ENCODE measurements around the gene TACR2. TPM values are rescaled to one million over a fixed set of nuclear protein-coding genes. Genes with fewer than 3 reads are reported as not detected.

TACR2 gene
- total RNA-seq, 1 donor from 2014 or later: 1.2 TPM

DNA sequence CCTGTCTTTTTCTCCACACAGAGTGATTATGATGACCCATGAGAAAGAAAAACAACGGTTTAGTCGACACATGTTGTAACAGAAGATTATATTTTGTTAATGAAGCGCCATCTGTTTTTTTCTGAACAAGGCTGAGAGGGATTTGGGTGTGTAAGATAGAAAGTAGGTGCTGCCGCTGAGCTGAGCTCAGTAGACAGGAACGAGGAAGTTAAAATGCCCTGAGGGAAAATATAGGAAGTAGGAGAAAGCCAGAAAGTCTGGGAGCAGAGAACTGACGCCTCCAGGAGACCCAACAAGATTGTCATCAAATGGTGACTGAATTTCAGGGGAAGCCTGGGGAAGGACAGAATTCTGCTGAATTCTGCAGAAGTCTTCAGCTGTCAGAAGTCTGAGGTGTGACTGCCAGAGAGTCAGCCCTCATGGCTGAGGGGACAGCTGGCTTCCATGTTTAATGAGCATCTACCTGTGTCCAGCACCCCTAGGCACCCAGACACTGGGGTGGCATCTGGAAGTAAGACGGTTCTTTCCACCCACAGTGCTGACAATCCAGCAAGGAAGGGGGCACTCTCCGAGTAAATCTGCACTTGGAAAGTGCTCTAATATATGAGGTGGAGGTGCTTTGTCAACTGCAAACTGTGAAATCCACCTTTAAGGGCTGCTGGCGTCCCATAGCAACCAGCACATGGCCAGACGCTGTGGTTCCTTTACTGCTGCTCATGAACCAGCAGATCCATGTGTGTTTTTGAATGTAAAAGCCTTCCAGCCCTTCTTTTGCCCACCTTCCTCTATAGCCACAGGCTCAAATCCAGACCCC lies 22.0 kb upstream of the TACR2 start:
- peak overlapping the region; percentile 79 for H3K27ac ChIP-seq
- H3K4me3 ChIP-seq: no peak overlapping the region
- peaks cover 27% of the 10 kb centered on the region for H3K4me1 ChIP-seq
- H3K36me3 ChIP-seq: no peaks in the 10 kb centered on the region
- DNase-seq (no peak), ATAC-seq (peak; percentile 65 to 88)
- H3K9me3 ChIP-seq: no peaks in the 10 kb centered on the region
- intact Hi-C loops (cut with DNase I): no loop called here
- no peaks in the 10 kb centered on the region for H3K27me3 ChIP-seq (ENCODE audit: low read depth)
- TF ChIP-seq, protein P1, sequence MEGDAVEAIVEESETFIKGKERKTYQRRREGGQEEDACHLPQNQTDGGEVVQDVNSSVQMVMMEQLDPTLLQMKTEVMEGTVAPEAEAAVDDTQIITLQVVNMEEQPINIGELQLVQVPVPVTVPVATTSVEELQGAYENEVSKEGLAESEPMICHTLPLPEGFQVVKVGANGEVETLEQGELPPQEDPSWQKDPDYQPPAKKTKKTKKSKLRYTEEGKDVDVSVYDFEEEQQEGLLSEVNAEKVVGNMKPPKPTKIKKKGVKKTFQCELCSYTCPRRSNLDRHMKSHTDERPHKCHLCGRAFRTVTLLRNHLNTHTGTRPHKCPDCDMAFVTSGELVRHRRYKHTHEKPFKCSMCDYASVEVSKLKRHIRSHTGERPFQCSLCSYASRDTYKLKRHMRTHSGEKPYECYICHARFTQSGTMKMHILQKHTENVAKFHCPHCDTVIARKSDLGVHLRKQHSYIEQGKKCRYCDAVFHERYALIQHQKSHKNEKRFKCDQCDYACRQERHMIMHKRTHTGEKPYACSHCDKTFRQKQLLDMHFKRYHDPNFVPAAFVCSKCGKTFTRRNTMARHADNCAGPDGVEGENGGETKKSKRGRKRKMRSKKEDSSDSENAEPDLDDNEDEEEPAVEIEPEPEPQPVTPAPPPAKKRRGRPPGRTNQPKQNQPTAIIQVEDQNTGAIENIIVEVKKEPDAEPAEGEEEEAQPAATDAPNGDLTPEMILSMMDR (IDR thresholded peaks at IDR 0.05): no peak

DNA sequence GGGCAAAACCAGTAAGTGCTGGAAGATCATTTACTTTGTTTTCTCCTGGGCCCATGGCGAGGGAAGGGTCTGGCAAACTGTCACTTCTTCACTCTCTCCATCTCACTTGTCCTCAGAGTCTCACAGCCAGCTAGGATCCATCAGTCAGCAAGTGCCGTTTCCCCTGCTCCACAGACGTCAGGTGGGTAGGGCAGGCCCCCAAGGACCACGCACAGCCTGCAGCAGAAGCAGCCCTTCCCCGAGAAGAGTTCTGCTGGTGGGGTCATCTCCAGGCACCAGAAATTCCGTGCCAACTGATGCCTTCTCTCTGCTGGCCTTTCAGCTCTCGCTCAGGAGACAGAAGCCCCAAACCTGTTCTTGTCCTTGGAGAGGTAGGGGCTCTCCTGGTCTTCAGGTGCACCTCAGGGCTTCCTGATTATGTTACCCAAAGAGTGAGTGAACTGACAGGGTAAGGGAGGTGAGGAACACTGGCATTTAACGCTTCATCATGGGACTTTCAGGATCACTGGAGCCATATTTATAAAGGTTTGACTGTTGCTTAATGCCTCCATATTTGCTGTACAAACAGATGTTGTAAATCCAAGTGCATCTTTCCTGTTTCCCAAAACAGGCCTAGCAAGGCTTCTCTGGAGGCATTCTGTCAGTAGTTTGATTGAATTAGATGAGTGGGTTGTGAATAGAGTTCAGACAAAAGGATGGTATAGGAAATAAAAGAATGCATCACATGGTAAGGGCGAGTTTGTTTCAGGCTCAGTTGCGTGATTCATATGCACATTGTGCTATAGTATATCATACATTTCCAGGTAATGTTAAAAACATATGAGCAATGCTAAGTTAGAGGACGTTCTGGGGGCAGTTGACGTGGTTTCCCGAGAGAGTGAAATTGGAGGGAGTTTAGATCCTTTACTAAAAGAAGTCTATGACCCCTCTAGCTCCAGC lies 20.9 kb upstream of the TACR2 start:
- Histone ChIP-seq H3K4me3 (no peak overlapping the region), H3K4me1 (peaks cover 27% of the 10 kb centered on the region), H3K9me3 (no peaks in the 10 kb centered on the region), H3K36me3 (no peaks in the 10 kb centered on the region), H3K27me3 (ENCODE audit: low read depth) (no peaks in the 10 kb centered on the region), H3K27ac (peak overlapping the region; percentile 79)
- no peak for ATAC-seq
- intact Hi-C loops (cut with DNase I): no loop called here
- TF ChIP-seq, protein P1 (IDR thresholded peaks at IDR 0.05): no peak
- DNase-seq: no peak

- no peaks in the 10 kb centered on the region for H3K9me3 ChIP-seq
- intact Hi-C loops (cut with DNase I): no loop called here
- H3K36me3 ChIP-seq: no peaks in the 10 kb centered on the region
- TF ChIP-seq, protein P1 (IDR thresholded peaks at IDR 0.05): no peak
- no peak overlapping the region for H3K27ac ChIP-seq
- H3K4me3 ChIP-seq: no peak overlapping the region
- H3K4me1 ChIP-seq: peaks cover 27% of the 10 kb centered on the region
- no peaks in the 10 kb centered on the region for H3K27me3 ChIP-seq (ENCODE audit: low read depth)
- DNase-seq: no peak
- ATAC-seq: no peak
Observed at GRCh38 chr10:69435966-69436520, 19.3 kb upstream of the TACR2 start.

DNA sequence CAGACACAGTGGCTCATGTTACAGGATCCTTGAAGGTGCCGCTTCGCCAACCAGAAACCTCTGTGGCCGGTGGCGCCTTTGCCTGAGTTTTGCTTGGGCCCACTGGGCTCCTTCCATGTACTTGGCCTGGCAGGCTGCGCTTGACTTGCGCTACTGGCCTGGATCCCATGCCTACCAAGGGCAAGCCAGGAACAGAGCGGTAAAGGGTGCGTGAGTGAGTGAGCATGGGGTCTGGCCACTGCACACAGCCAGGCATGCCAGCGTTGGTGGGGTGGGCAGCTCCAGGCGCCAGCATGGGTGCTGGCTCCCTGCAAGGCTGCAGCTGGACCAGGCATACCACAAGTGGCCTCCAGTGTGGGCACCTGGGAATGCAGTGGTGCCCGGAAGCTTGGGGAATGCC lies 18.2 kb upstream of the TACR2 start:
- H3K9me3 ChIP-seq: no peaks in the 10 kb centered on the region
- DNase-seq (no peak), ATAC-seq (no peak)
- TF ChIP-seq, protein P1 (IDR thresholded peaks at IDR 0.05): no peak
- intact Hi-C loops (cut with DNase I): no loop called here
- peaks cover 21% of the 10 kb centered on the region for H3K4me1 ChIP-seq
- H3K36me3 ChIP-seq: no peaks in the 10 kb centered on the region
- H3K27ac ChIP-seq: no peak overlapping the region
- H3K27me3 ChIP-seq (ENCODE audit: low read depth): no peaks in the 10 kb centered on the region
- H3K4me3 ChIP-seq: no peak overlapping the region

GRCh38 chr10:69434169-69434568 lies 17.5 kb upstream of the TACR2 start:
- ATAC-seq: no peak
- intact Hi-C loops (cut with DNase I): no loop called here
- no peak for DNase-seq
- TF ChIP-seq, protein P1 (IDR thresholded peaks at IDR 0.05): no peak
- Histone ChIP-seq H3K27ac (no peak overlapping the region), H3K9me3 (no peaks in the 10 kb centered on the region), H3K4me3 (no peak overlapping the region), H3K4me1 (peaks cover 14% of the 10 kb centered on the region), H3K27me3 (ENCODE audit: low read depth) (no peaks in the 10 kb centered on the region), H3K36me3 (no peaks in the 10 kb centered on the region)

Measured in lower lobe of right lung (tissue), 2 donors.